Measurements from ENCODE around the gene EGFLAM. TPM values are rescaled to one million over a fixed set of nuclear protein-coding genes. Genes with fewer than 3 reads are reported as not detected.

Gene EGFLAM
- total and polyA plus RNA-seq, 2 experiments from 2014 or later: 0.24 to 1.9 TPM

DNA sequence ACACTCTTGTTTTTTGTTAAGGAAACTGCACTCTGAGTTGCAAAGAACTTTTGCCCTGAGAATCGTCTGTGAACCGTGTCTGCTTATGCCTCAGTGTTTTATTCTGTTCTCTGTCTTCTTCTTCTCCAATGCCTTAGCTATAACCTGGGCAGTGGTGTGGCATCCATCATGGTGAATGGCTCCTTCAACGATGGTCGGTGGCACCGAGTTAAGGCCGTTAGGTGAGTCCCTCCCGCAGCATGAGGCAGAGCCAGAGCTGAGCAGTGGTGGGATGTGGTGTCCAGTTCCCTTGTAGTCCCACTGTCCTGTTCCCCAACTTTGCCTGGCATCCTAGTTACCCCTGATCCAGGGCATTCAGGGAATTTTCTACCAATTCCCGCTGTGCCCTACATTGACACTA lies 199.8 kb downstream of the EGFLAM start (continued):
- TF ChIP-seq, protein P1, sequence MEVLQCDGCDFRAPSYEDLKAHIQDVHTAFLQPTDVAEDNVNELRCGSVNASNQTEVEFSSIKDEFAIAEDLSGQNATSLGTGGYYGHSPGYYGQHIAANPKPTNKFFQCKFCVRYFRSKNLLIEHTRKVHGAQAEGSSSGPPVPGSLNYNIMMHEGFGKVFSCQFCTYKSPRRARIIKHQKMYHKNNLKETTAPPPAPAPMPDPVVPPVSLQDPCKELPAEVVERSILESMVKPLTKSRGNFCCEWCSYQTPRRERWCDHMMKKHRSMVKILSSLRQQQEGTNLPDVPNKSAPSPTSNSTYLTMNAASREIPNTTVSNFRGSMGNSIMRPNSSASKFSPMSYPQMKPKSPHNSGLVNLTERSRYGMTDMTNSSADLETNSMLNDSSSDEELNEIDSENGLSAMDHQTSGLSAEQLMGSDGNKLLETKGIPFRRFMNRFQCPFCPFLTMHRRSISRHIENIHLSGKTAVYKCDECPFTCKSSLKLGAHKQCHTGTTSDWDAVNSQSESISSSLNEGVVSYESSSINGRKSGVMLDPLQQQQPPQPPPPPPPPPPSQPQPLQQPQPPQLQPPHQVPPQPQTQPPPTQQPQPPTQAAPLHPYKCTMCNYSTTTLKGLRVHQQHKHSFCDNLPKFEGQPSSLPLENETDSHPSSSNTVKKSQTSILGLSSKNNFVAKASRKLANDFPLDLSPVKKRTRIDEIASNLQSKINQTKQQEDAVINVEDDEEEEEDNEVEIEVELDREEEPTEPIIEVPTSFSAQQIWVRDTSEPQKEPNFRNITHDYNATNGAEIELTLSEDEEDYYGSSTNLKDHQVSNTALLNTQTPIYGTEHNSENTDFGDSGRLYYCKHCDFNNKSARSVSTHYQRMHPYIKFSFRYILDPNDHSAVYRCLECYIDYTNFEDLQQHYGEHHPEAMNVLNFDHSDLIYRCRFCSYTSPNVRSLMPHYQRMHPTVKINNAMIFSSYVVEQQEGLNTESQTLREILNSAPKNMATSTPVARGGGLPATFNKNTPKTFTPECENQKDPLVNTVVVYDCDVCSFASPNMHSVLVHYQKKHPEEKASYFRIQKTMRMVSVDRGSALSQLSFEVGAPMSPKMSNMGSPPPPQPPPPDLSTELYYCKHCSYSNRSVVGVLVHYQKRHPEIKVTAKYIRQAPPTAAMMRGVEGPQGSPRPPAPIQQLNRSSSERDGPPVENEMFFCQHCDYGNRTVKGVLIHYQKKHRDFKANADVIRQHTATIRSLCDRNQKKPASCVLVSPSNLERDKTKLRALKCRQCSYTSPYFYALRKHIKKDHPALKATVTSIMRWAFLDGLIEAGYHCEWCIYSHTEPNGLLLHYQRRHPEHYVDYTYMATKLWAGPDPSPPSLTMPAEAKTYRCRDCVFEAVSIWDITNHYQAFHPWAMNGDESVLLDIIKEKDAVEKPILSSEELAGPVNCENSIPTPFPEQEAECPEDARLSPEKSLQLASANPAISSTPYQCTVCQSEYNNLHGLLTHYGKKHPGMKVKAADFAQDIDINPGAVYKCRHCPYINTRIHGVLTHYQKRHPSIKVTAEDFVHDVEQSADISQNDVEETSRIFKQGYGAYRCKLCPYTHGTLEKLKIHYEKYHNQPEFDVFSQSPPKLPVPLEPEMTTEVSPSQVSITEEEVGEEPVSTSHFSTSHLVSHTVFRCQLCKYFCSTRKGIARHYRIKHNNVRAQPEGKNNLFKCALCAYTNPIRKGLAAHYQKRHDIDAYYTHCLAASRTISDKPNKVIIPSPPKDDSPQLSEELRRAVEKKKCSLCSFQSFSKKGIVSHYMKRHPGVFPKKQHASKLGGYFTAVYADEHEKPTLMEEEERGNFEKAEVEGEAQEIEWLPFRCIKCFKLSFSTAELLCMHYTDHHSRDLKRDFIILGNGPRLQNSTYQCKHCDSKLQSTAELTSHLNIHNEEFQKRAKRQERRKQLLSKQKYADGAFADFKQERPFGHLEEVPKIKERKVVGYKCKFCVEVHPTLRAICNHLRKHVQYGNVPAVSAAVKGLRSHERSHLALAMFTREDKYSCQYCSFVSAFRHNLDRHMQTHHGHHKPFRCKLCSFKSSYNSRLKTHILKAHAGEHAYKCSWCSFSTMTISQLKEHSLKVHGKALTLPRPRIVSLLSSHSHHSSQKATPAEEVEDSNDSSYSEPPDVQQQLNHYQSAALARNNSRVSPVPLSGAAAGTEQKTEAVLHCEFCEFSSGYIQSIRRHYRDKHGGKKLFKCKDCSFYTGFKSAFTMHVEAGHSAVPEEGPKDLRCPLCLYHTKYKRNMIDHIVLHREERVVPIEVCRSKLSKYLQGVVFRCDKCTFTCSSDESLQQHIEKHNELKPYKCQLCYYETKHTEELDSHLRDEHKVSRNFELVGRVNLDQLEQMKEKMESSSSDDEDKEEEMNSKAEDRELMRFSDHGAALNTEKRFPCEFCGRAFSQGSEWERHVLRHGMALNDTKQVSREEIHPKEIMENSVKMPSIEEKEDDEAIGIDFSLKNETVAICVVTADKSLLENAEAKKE (CRISPR knock-in tag; IDR thresholded peaks at IDR 0.05): no peak
- TF ChIP-seq, protein P2, sequence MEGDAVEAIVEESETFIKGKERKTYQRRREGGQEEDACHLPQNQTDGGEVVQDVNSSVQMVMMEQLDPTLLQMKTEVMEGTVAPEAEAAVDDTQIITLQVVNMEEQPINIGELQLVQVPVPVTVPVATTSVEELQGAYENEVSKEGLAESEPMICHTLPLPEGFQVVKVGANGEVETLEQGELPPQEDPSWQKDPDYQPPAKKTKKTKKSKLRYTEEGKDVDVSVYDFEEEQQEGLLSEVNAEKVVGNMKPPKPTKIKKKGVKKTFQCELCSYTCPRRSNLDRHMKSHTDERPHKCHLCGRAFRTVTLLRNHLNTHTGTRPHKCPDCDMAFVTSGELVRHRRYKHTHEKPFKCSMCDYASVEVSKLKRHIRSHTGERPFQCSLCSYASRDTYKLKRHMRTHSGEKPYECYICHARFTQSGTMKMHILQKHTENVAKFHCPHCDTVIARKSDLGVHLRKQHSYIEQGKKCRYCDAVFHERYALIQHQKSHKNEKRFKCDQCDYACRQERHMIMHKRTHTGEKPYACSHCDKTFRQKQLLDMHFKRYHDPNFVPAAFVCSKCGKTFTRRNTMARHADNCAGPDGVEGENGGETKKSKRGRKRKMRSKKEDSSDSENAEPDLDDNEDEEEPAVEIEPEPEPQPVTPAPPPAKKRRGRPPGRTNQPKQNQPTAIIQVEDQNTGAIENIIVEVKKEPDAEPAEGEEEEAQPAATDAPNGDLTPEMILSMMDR (conservative IDR thresholded peaks at IDR 0.05; ENCODE audit: low read depth in 2 of 2): no peak
- TF ChIP-seq CREB1 (CRISPR knock-in tag; IDR thresholded peaks at IDR 0.05; ENCODE audit: low read depth) (no peak), ZNF331 (CRISPR knock-in tag; IDR thresholded peaks at IDR 0.05; ENCODE audit: low read depth) (no peak), NANOG (IDR thresholded peaks at IDR 0.05; ENCODE audit: borderline replicate concordance) (no peak)
- TF ChIP-seq, protein P3, sequence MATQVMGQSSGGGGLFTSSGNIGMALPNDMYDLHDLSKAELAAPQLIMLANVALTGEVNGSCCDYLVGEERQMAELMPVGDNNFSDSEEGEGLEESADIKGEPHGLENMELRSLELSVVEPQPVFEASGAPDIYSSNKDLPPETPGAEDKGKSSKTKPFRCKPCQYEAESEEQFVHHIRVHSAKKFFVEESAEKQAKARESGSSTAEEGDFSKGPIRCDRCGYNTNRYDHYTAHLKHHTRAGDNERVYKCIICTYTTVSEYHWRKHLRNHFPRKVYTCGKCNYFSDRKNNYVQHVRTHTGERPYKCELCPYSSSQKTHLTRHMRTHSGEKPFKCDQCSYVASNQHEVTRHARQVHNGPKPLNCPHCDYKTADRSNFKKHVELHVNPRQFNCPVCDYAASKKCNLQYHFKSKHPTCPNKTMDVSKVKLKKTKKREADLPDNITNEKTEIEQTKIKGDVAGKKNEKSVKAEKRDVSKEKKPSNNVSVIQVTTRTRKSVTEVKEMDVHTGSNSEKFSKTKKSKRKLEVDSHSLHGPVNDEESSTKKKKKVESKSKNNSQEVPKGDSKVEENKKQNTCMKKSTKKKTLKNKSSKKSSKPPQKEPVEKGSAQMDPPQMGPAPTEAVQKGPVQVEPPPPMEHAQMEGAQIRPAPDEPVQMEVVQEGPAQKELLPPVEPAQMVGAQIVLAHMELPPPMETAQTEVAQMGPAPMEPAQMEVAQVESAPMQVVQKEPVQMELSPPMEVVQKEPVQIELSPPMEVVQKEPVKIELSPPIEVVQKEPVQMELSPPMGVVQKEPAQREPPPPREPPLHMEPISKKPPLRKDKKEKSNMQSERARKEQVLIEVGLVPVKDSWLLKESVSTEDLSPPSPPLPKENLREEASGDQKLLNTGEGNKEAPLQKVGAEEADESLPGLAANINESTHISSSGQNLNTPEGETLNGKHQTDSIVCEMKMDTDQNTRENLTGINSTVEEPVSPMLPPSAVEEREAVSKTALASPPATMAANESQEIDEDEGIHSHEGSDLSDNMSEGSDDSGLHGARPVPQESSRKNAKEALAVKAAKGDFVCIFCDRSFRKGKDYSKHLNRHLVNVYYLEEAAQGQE (IDR thresholded peaks at IDR 0.05; ENCODE audit: unreplicated experiment): no peak

Data from GM23338 (cell line).